Measurements from ENCODE around the gene SSB.
"Not testable (repeated sequence)": the region's sequence is repeated elsewhere in the genome, so short reads cannot be mapped to it uniquely, and the experiment has no call there.

The SSB gene

GRCh38 chr2:169808221-169808620 lies 9.6 kb downstream of the SSB start:
- no peaks in the 10 kb centered on the region for H3K27me3 Mint-ChIP-seq (ENCODE audit: low read depth)
- H3K36me3 Mint-ChIP-seq (ENCODE audit: low read depth): peaks cover 42% of the 10 kb centered on the region
- H3K4me3 Mint-ChIP-seq: no peak overlapping the region
- H3K4me1 Mint-ChIP-seq (ENCODE audit: low read depth): peaks cover 2% of the 10 kb centered on the region
- H3K9me3 Mint-ChIP-seq: no peaks in the 10 kb centered on the region
- H3K27ac Mint-ChIP-seq: no peak overlapping the region

GRCh38 chr2:169815849-169816248 lies 17.2 kb downstream of the SSB start:
- Mint-ChIP-seq H3K36me3 (ENCODE audit: low read depth) (peaks cover 40% of the 10 kb centered on the region), H3K27ac (no peak overlapping the region), H3K4me1 (ENCODE audit: low read depth) (peaks cover 7% of the 10 kb centered on the region), H3K27me3 (ENCODE audit: low read depth) (no peaks in the 10 kb centered on the region), H3K9me3 (peaks cover 9% of the 10 kb centered on the region), H3K4me3 (no peak overlapping the region)

- not testable (repeated sequence) for H3K27ac Mint-ChIP-seq; H3K4me3 Mint-ChIP-seq; H3K9me3 Mint-ChIP-seq; H3K27me3 Mint-ChIP-seq (ENCODE audit: low read depth)
- peaks cover 13% of the 10 kb centered on the region for H3K4me1 Mint-ChIP-seq (ENCODE audit: low read depth)
- H3K36me3 Mint-ChIP-seq (ENCODE audit: low read depth): peaks cover 40% of the 10 kb centered on the region
Measured at GRCh38 chr2:169816961-169817360, 18.3 kb downstream of the SSB start.

- not testable (repeated sequence) for H3K27ac Mint-ChIP-seq
Measured at GRCh38 chr2:169817369-169817768, 18.7 kb downstream of the SSB start.

GRCh38 chr2:169818241-169818640 lies 19.6 kb downstream of the SSB start:
- Mint-ChIP-seq H3K36me3 (ENCODE audit: low read depth) (peaks cover 40% of the 10 kb centered on the region), H3K27me3 (ENCODE audit: low read depth) (no peaks in the 10 kb centered on the region), H3K4me1 (ENCODE audit: low read depth) (peaks cover 21% of the 10 kb centered on the region), H3K27ac (no peak overlapping the region), H3K4me3 (no peak overlapping the region), H3K9me3 (peaks cover 9% of the 10 kb centered on the region)

More at GRCh38 chr2:169817369-169817768, 18.7 kb downstream of the SSB start:
- H3K4me3 Mint-ChIP-seq; H3K9me3 Mint-ChIP-seq; H3K27me3 Mint-ChIP-seq (ENCODE audit: low read depth): not testable (repeated sequence)
- Mint-ChIP-seq H3K4me1 (ENCODE audit: low read depth) (peaks cover 13% of the 10 kb centered on the region), H3K36me3 (ENCODE audit: low read depth) (peaks cover 38% of the 10 kb centered on the region)

- Mint-ChIP-seq H3K27me3 (ENCODE audit: low read depth) (no peaks in the 10 kb centered on the region), H3K4me1 (ENCODE audit: low read depth) (peaks cover 28% of the 10 kb centered on the region), H3K4me3 (no peak overlapping the region), H3K27ac (no peak overlapping the region), H3K9me3 (peaks cover 9% of the 10 kb centered on the region), H3K36me3 (ENCODE audit: low read depth) (peaks cover 41% of the 10 kb centered on the region)
Measured at GRCh38 chr2:169819106-169819505, 20.4 kb downstream of the SSB start.

GRCh38 chr2:169820101-169820500 lies 21.4 kb downstream of the SSB start:
- not testable (repeated sequence) for H3K4me3 Mint-ChIP-seq; H3K9me3 Mint-ChIP-seq; H3K27me3 Mint-ChIP-seq (ENCODE audit: low read depth); H3K27ac Mint-ChIP-seq
- H3K4me1 Mint-ChIP-seq (ENCODE audit: low read depth): peaks cover 33% of the 10 kb centered on the region
- H3K36me3 Mint-ChIP-seq (ENCODE audit: low read depth): peaks cover 41% of the 10 kb centered on the region

- Mint-ChIP-seq H3K27ac (no peak overlapping the region), H3K27me3 (ENCODE audit: low read depth) (no peaks in the 10 kb centered on the region), H3K4me3 (no peak overlapping the region), H3K9me3 (peaks cover 5% of the 10 kb centered on the region), H3K4me1 (ENCODE audit: low read depth) (peaks cover 36% of the 10 kb centered on the region), H3K36me3 (ENCODE audit: low read depth) (peaks cover 28% of the 10 kb centered on the region)
Measured at GRCh38 chr2:169822036-169822435, 23.4 kb downstream of the SSB start.

- Mint-ChIP-seq H3K9me3 (no peaks in the 10 kb centered on the region), H3K4me3 (peak overlapping the region; percentile 64), H3K4me1 (ENCODE audit: low read depth) (peaks cover 37% of the 10 kb centered on the region), H3K27me3 (ENCODE audit: low read depth) (no peaks in the 10 kb centered on the region), H3K27ac (no peak overlapping the region), H3K36me3 (ENCODE audit: low read depth) (peaks cover 20% of the 10 kb centered on the region)
Measured at GRCh38 chr2:169822785-169823392, 24.2 kb downstream of the SSB start.

- Mint-ChIP-seq H3K9me3 (no peaks in the 10 kb centered on the region), H3K27me3 (ENCODE audit: low read depth) (no peaks in the 10 kb centered on the region), H3K27ac (peak overlapping the region; percentile 53), H3K36me3 (ENCODE audit: low read depth) (peaks cover 17% of the 10 kb centered on the region), H3K4me1 (ENCODE audit: low read depth) (peaks cover 46% of the 10 kb centered on the region), H3K4me3 (peak overlapping the region; percentile 81)
Measured at GRCh38 chr2:169823996-169824372, 25.3 kb downstream of the SSB start.

- Mint-ChIP-seq H3K27me3 (ENCODE audit: low read depth) (no peaks in the 10 kb centered on the region), H3K9me3 (no peaks in the 10 kb centered on the region), H3K4me3 (peak within 1 kb of the TSS; percentile 92), H3K4me1 (ENCODE audit: low read depth) (peaks cover 48% of the 10 kb centered on the region), H3K27ac (peak within 1 kb of the TSS; percentile 88), H3K36me3 (ENCODE audit: low read depth) (peaks cover 17% of the 10 kb centered on the region)
Measured at GRCh38 chr2:169824373-169825333, 26.0 kb downstream of the SSB start, which contains the start of gene METTL5. TSS of gene METTL5 (minus strand) at chr2:169824905. CDS start at chr2:169824597, 308 bp downstream.

- Mint-ChIP-seq H3K36me3 (ENCODE audit: low read depth) (peaks cover 9% of the 10 kb centered on the region), H3K4me3 (peak within 1 kb of the TSS; percentile 99), H3K27me3 (ENCODE audit: low read depth) (no peaks in the 10 kb centered on the region), H3K4me1 (ENCODE audit: low read depth) (peaks cover 40% of the 10 kb centered on the region), H3K9me3 (no peaks in the 10 kb centered on the region), H3K27ac (peak within 1 kb of the TSS; percentile 92)
Measured at GRCh38 chr2:169827272-169828140, 28.8 kb downstream of the SSB start, which contains the start of gene UBR3. TSS of gene UBR3 (plus strand) at chr2:169827454. CDS start at chr2:169827508, 54 bp downstream.

GRCh38 chr2:169828141-169828811 lies 29.6 kb downstream of the SSB start:
- no peaks in the 10 kb centered on the region for H3K9me3 Mint-ChIP-seq
- peaks cover 6% of the 10 kb centered on the region for H3K36me3 Mint-ChIP-seq (ENCODE audit: low read depth)
- H3K4me1 Mint-ChIP-seq (ENCODE audit: low read depth): peaks cover 35% of the 10 kb centered on the region
- H3K4me3 Mint-ChIP-seq: peak overlapping the region; percentile 99
- H3K27ac Mint-ChIP-seq: peak overlapping the region; percentile 92
- H3K27me3 Mint-ChIP-seq (ENCODE audit: low read depth): no peaks in the 10 kb centered on the region

- Mint-ChIP-seq H3K27me3 (ENCODE audit: low read depth) (no peaks in the 10 kb centered on the region), H3K27ac (no peak overlapping the region), H3K9me3 (no peaks in the 10 kb centered on the region), H3K4me1 (ENCODE audit: low read depth) (peaks cover 14% of the 10 kb centered on the region), H3K36me3 (ENCODE audit: low read depth) (peaks cover 1% of the 10 kb centered on the region), H3K4me3 (no peak overlapping the region)
Measured at GRCh38 chr2:169834401-169834800, 35.7 kb downstream of the SSB start.
